Measurements from ENCODE around the gene EIF4EBP3.
A peak's percentile ranks its signal among the peaks of the same experiment; 100 is the strongest.

The EIF4EBP3 gene

GRCh38 chr5:140547508-140548299 lies at the start of gene EIF4EBP3:
Gene EIF4EBP3 (plus strand): TSS chr5:140547662. CDS start chr5:140547738, 76 bp downstream.
- DNase-seq = peak; percentile 54 to 76 (median 73)

DNA sequence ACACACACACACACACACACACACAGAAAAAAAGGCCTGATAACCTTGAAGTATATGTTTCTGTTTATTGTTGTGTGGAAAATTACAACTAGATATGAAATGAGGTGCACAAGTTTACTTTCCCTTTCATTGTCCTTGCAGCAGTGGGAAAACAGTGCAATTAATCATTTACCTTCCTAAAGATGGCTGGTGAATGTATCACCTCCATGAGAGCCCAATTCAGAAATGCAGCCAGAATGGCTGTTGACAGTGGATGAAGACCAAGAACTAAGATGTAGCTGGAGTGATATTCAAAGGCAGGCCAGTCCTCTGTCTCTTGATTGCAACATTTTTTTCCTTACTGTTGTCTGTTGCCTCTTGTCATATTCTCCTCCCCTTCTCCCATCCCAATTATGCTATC lies 49.6 kb upstream of the EIF4EBP3 start:
- no peak for DNase-seq

DNA sequence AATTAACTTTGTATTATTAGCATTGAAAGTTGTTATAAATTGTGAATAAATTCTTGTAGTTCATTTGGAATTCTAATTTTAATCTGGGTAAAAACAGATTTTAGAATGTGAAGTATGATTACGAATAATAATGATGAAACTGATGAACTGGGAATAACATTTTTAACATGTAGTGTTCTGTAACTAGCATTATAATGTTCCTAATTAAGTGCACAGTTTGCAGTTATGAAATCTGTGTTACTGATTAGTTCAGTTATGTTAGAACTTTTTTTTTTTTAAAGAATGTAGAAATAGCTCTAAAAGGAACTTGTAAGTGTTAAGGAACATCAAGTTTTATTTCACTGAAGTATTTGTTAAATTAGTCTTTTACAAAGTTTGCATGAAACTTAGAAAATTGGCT lies 48.9 kb upstream of the EIF4EBP3 start:
- DNase-seq = no peak

GRCh38 chr5:140502834-140503233 lies 44.6 kb upstream of the EIF4EBP3 start:
- no peak for DNase-seq

- peak in 1 of 3 experiments; percentile 1 for DNase-seq
Observed at GRCh38 chr5:140509898-140510297, 37.6 kb upstream of the EIF4EBP3 start.

GRCh38 chr5:140513124-140513523 lies 34.3 kb upstream of the EIF4EBP3 start:
- DNase-seq = no peak

DNA sequence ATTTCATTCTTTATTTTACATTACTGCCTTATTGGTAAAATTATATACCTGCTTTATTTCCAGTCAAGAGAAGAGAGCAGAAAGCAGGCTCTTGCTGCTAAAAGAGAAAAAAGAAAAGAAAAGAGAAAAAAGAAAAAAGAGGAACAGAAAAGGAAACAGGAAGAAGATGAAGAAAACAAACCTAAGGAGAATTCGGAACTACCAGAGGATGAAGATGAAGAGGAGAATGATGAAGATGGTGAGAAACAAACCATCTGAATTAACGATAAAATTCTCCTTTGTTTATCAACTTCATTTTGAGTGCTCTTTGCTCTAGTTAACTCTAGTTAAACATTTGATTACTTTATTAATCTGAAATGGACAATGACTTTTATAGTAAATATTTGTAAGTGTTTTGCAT lies 23.5 kb upstream of the EIF4EBP3 start:
- DNase-seq = no peak

DNA sequence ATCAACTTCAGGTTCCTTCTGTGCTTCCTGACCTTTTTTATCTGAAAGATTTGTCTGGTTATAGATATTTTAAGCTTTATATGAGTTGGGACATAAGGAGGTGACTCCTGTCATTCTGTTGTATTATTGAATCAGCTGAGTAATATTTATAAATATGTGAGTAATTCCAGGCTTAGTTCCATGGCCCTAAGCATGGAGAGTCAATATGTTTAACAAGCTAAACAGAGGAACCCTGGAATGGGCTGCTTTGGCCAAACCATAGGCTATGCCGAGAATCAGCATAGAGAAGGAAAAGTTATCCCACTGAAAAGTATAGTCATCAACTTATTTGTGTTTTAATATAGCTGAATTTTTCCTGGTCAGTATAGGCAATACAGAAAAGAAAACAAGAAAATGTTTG lies 7.2 kb upstream of the EIF4EBP3 start:
- DNase-seq = no peak

GRCh38 chr5:140542972-140543371 lies 4.5 kb upstream of the EIF4EBP3 start:
- no peak for DNase-seq

DNA sequence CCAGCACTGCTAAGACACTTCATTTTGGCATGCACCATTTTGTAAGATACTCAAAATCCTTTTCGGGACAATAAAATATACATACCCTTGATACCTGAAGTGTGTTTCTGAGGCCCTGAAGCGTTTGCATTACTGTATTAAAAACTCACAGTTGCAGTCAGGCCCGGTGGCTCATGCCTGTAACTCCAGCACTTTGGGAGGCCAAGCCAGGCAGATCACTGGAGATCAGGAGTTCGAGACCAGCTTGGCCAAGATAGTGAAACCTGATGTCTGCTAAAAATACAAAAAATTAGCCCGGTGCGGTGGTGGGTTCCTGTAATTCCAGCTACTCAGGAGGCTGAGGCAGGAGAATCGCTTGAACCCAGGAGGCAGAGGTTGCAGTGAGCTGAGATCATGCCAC lies 2.5 kb upstream of the EIF4EBP3 start:
- no peak for DNase-seq

DNA sequence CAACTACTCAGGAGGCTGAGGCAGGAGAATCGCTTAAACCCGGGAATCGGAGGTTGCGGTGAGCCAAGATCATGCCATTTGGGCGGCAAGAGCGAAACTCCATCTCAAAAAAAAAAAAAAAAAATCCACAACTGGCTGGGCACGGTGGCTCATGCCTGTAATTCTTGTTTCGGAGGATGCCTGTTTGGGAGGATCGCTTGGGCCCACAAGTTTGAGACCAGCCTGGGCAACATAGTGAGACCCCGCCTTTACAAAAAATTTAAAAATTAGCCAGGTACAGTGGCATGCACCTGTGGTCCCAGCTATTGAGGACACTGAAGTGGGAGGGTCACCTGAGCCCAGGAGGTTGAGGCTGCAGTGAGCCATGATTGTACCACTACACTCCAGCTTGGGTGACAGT lies 1.9 kb upstream of the EIF4EBP3 start:
- DNase-seq = no peak

DNA sequence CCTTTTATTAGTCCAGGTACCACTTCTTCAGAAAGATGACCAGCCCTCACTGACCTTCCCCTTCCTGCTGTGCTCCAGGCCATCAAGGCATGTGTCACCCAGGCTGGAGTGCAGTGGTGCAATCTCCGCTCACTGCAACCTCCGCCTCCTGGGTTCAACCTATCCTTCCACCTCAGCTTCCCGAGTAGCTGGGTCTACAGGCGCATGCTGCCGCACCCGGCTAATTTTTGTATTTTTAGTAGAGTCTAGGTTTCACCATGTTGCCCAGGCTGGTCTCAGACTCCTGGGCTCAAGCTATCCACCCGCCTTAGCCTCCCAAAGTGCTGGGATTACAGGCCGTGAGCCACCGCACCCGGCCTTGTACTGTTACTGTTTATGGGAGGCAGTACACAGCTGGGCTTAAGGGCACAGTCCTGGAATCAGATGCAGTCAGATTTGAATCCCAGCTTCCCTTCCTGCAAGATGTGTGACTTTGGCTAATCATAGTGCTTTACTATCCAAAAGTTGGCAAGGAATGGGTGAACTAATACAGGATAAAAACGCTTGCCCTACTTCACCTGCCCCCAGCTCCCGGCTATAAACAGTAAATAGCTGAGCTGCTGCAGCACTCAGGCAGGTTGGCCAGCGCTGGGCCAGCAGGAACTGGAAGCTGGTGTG lies 483 bp upstream of the EIF4EBP3 start:
- no peak for DNase-seq

GRCh38 chr5:140548300-140548688 lies 832 bp downstream of the EIF4EBP3 start:
- no peak for DNase-seq

- no peak for DNase-seq
Observed at GRCh38 chr5:140548791-140549190, 1.3 kb downstream of the EIF4EBP3 start.

GRCh38 chr5:140549237-140550144 lies 2.0 kb downstream of the EIF4EBP3 start:
- no peak for DNase-seq

GRCh38 chr5:140550147-140551079 lies 3.0 kb downstream of the EIF4EBP3 start:
- DNase-seq = no peak

DNA sequence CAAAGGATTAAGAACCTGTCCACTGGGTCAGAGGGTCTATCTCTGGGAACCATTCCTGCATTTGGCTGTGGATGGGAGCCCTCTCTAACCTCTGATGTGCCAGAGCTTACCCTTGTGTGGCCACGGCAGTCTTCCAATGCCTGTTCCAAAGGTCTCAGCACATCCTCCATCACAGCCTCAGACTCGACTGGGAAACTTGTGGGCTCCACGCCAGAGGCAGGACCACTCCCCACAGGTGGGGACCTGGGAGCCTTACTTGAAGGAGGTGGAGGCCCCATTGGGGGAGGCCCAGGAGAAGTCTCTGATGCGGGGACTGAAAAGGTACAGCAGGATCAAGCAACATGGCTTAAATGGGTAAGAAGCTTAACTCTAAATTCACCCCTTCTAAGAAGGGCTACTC lies 4.4 kb downstream of the EIF4EBP3 start:
- no peak for DNase-seq

DNA sequence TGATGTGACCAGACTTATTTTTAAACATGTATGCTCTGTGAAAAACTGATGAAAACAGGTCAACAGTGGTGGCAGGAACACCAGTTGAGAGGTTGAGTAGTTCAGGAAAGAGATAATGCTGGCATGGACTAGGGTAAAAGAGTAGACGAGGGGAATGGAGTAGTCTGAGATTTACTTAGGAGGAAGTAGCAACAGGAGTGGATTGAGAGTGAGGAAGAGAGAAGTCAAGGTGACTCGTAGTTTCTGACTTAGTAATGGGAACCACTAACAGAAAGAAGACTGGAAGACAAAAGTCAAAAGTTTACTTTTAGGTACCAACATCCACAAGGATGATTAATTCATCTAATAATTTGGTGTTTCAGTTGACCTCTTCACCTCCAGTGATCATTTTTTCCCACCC lies 6.2 kb downstream of the EIF4EBP3 start:
- no peak for DNase-seq

GRCh38 chr5:140554454-140554853 lies 7.0 kb downstream of the EIF4EBP3 start:
- no peak for DNase-seq

- DNase-seq = no peak
Observed at GRCh38 chr5:140555747-140556312, 8.4 kb downstream of the EIF4EBP3 start.

DNA sequence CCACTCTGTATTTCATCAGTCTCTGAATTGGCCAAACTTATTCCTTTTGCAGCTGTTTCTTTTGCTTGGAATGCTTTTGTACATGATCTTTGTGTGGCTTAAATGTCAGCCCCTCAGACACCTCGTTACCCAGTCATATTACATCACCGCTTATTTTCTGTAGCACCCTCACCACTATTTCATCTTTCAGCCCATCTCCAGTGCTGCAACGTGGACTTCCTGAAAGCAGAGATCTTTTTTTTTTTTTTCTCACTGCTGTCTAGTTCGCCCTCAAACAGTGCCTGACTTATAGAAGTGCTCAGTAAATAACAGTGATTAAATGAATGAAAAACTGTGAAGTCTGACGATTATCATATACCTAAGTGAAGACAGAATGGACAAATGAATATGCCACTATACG lies 9.0 kb downstream of the EIF4EBP3 start:
- DNase-seq = peak in 1 of 3 experiments; percentile 38
